HL-60 (cell line): Measurements from ENCODE around the gene TDRD9.

ENCODE experiments used
- DNase-seq, 2 experiments: peaks; one replicate each; pipeline ENCODE4 v3.0.0-alpha.2; 2010 to 2020; ENCODE audit warnings: low read depth in 1 of 2, low spot score in 1 of 2
- H3K27ac ChIP-seq: fragments of 250-450 bp; sonication (Bioruptor Pico); replicated peaks from 2 replicates; pipeline ENCODE4 v1.5.1; 2020; ENCODE audit warnings: mild to moderate bottlenecking, moderate library complexity
- H3K27me3 ChIP-seq: fragments of 250-450 bp; sonication (Bioruptor Pico); 2 replicates; pipeline ENCODE4 v1.5.1; 2021; ENCODE audit warnings: mild to moderate bottlenecking, moderate library complexity; ENCODE audit not compliant: insufficient read depth, poor library complexity, severe bottlenecking
- H3K4me3 ChIP-seq: replicated peaks from 2 replicates; pipeline ENCODE4 v1.5.1; 2011; ENCODE audit warnings: mild to moderate bottlenecking, control low read depth, low read length; ENCODE audit not compliant: insufficient read depth
- GABPA ChIP-seq: IDR thresholded peaks from 2 replicates; pipeline ENCODE4 v1.6.1; 2012; ENCODE audit warnings: low read depth
- POLR2AphosphoS5 ChIP-seq: IDR thresholded peaks from 2 replicates; pipeline ENCODE4 v1.6.1; 2012; ENCODE audit warnings: low read depth
- SPI1 ChIP-seq: IDR thresholded peaks from 2 replicates; pipeline ENCODE4 v1.6.1; 2012; ENCODE audit warnings: low read depth, mild to moderate bottlenecking, borderline replicate concordance
- TF ChIP-seq, protein P1 (sequence below): IDR thresholded peaks from one replicate; pipeline ENCODE4 v1.5.1; 2011; ENCODE audit warnings: low read length, control low read depth, inconsistent platforms; ENCODE audit not compliant: insufficient read depth
- TF ChIP-seq, protein P2 (sequence below): IDR thresholded peaks from 2 replicates; pipeline ENCODE4 v1.6.1; 2012; ENCODE audit warnings: low read depth; ENCODE audit not compliant: insufficient replicate concordance

TDRD9 gene

DNA sequence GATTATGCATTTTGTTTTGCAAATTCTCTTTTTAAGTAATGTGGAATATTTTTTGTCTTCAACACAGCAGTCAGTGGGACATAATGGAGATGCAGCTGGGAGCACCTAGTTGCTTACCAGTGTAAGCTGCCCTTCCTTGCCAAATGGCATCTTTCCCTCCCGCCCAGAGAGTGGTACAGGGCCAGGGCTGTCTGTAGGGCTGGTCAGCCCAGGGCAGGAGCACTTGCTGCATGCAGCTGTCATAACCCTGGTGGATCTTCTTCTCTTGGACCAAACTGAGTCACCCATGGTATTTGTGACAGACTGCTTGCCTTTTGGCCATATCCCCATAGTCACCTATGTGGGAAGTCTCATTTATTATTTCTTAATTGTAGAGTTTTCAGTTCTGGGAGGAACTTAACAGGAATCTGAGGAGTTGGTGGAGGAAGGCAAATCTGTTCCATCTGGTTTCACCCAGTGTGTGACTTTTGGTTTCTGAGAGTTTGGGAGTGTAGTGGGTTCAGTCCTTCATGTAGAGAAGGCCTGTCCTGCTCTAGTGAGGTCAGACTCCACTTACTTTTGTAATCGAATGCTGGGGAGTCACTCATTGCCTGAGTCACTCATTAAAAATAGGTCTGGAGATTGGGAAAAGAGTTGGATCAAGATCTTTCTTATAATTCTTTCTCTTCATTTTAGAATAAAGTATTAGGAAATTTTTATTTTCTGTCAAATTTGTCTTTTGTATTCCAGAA, 95.2 kb downstream of the TDRD9 start:
- no peak overlapping the region for H3K4me3 ChIP-seq
- TF ChIP-seq SPI1 (no peak), GABPA (no peak), POLR2AphosphoS5 (no peak)
- TF ChIP-seq, protein P1, sequence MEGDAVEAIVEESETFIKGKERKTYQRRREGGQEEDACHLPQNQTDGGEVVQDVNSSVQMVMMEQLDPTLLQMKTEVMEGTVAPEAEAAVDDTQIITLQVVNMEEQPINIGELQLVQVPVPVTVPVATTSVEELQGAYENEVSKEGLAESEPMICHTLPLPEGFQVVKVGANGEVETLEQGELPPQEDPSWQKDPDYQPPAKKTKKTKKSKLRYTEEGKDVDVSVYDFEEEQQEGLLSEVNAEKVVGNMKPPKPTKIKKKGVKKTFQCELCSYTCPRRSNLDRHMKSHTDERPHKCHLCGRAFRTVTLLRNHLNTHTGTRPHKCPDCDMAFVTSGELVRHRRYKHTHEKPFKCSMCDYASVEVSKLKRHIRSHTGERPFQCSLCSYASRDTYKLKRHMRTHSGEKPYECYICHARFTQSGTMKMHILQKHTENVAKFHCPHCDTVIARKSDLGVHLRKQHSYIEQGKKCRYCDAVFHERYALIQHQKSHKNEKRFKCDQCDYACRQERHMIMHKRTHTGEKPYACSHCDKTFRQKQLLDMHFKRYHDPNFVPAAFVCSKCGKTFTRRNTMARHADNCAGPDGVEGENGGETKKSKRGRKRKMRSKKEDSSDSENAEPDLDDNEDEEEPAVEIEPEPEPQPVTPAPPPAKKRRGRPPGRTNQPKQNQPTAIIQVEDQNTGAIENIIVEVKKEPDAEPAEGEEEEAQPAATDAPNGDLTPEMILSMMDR = no peak
- TF ChIP-seq, protein P2, sequence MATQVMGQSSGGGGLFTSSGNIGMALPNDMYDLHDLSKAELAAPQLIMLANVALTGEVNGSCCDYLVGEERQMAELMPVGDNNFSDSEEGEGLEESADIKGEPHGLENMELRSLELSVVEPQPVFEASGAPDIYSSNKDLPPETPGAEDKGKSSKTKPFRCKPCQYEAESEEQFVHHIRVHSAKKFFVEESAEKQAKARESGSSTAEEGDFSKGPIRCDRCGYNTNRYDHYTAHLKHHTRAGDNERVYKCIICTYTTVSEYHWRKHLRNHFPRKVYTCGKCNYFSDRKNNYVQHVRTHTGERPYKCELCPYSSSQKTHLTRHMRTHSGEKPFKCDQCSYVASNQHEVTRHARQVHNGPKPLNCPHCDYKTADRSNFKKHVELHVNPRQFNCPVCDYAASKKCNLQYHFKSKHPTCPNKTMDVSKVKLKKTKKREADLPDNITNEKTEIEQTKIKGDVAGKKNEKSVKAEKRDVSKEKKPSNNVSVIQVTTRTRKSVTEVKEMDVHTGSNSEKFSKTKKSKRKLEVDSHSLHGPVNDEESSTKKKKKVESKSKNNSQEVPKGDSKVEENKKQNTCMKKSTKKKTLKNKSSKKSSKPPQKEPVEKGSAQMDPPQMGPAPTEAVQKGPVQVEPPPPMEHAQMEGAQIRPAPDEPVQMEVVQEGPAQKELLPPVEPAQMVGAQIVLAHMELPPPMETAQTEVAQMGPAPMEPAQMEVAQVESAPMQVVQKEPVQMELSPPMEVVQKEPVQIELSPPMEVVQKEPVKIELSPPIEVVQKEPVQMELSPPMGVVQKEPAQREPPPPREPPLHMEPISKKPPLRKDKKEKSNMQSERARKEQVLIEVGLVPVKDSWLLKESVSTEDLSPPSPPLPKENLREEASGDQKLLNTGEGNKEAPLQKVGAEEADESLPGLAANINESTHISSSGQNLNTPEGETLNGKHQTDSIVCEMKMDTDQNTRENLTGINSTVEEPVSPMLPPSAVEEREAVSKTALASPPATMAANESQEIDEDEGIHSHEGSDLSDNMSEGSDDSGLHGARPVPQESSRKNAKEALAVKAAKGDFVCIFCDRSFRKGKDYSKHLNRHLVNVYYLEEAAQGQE = no peak
- no peaks in the 10 kb centered on the region for H3K27me3 ChIP-seq

DNA sequence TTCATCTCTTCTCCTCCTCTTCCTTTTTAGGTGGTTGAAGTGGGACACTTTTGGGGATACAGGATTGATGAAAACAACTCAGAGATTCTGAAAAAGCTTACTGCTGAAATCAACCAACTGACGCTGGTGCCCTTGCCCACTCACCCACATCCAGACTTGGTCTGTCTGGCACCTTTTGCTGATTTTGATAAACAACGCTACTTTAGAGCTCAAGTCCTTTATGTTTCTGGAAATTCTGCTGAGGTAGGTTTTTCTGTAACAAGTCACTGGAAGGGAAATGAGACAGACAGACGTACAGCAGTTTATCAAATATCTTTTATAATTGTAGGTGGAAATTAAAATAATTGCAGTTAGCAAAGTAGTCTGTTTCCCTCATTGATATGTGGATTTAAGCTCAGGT, 97.3 kb downstream of the TDRD9 start:
- TF ChIP-seq SPI1 (no peak), GABPA (no peak), POLR2AphosphoS5 (no peak)
- TF ChIP-seq, protein P1 = no peak
- TF ChIP-seq, protein P2 = no peak
- Histone ChIP-seq H3K4me3 (no peak overlapping the region), H3K27ac (no peak overlapping the region)

More for the DNA sequence above, 95.2 kb downstream of the TDRD9 start:
- DNase-seq = no peak
- H3K27ac ChIP-seq = no peak overlapping the region

DNA sequence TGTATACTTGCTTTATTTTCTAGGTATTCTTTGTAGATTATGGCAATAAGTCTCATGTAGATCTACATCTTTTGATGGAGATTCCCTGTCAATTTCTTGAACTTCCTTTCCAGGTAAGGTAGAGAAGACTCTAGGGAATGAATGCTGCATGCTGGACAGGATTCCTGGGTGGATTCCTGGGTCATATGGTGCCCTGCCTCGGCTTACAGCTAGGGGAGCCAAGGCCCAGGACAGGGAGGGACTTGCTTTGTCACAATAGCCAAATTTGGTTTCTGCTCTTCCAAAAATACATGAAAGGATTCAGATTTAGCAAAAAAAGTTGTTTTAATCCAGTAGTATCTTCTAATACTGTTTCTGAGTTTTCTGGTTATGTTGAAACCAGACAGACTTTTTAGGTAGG, 97.8 kb downstream of the TDRD9 start:
- Histone ChIP-seq H3K27ac (no peak overlapping the region), H3K27me3 (peaks cover 2% of the 10 kb centered on the region), H3K4me3 (no peak overlapping the region)
- TF ChIP-seq POLR2AphosphoS5 (no peak), SPI1 (no peak), GABPA (no peak)
- TF ChIP-seq, protein P2 = no peak
- TF ChIP-seq, protein P1 = no peak
- DNase-seq = no peak

More for the DNA sequence above, 97.3 kb downstream of the TDRD9 start:
- DNase-seq = no peak
- H3K27me3 ChIP-seq = peaks cover 2% of the 10 kb centered on the region
